ENCODE data around the gene COPS8. TPM values are rescaled to one million over a fixed set of nuclear protein-coding genes. Genes with fewer than 3 reads are reported as not detected.
A peak's percentile ranks its signal among the peaks of the same experiment; 100 is the strongest.

COPS8 gene
- total RNA-seq, 1 donor from 2014 or later: 59.3 TPM

DNA sequence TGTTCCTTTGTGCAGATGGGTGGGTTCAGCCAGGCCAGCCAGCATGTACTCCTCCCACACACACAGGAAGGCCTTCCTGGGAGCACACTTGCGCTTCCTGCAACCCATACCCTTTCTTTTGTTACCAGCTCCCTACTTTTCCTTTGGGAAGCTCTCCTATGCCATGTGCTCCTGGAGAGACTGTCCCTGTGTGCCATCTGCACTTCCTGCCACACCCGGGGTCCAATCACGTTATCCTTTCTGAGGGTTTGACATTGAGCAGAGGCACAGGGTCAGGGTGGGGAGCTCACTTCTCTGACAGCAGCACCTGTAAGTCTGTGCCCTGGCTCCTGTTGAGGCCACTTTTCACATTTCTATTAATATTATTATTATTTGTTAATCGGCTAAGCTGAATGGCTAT lies 62.9 kb downstream of the COPS8 start:
- no peaks in the 10 kb centered on the region for H3K36me3 Mint-ChIP-seq
- peaks cover 21% of the 10 kb centered on the region for H3K9me3 Mint-ChIP-seq
- H3K27ac Mint-ChIP-seq: no peak overlapping the region
- no peak for TF ChIP-seq CTCF (conservative IDR thresholded peaks at IDR 0.05)
- H3K4me1 Mint-ChIP-seq (ENCODE audit: unreplicated experiment): no peaks in the 10 kb centered on the region
- H3K4me3 Mint-ChIP-seq: no peak overlapping the region
- no peak for DNase-seq (ENCODE audit: extremely low spot score, unreplicated experiment)
- H3K27me3 Mint-ChIP-seq: peaks cover 10% of the 10 kb centered on the region

- H3K9me3 Mint-ChIP-seq: peaks cover 13% of the 10 kb centered on the region
- H3K4me3 Mint-ChIP-seq: no peak overlapping the region
- H3K4me1 Mint-ChIP-seq (ENCODE audit: unreplicated experiment): peaks cover 5% of the 10 kb centered on the region
- H3K27ac Mint-ChIP-seq: peak overlapping the region; percentile 65
- TF ChIP-seq CTCF (conservative IDR thresholded peaks at IDR 0.05): no peak
- DNase-seq (ENCODE audit: extremely low spot score, unreplicated experiment): no peak
- no peaks in the 10 kb centered on the region for H3K36me3 Mint-ChIP-seq
- H3K27me3 Mint-ChIP-seq: peaks cover 2% of the 10 kb centered on the region
Observed at GRCh38 chr2:237149425-237149824, 63.7 kb downstream of the COPS8 start.

Data from type B pancreatic cell (in vitro differentiated cells).